Neural progenitor cell (in vitro differentiated cells): Measurements from ENCODE around the gene C15orf39. TPM values are rescaled to one million over a fixed set of nuclear protein-coding genes. Genes with fewer than 3 reads are reported as not detected.
"Not testable (repeated sequence)": the region's sequence is repeated elsewhere in the genome, so short reads cannot be mapped to it uniquely, and the experiment has no call there.

ENCODE experiments used
- DNase-seq: peaks from one replicate; pipeline ENCODE4 v3.0.0-alpha.2; 2016; ENCODE audit warnings: low spot score
- H2AFZ ChIP-seq: fragments of 200-600 bp; sonication (generic); replicated peaks from 2 replicates; pipeline ENCODE4 v1.6.1; 2016; ENCODE audit warnings: antibody characterized with exemption
- H3F3A ChIP-seq: fragments of 200-600 bp; sonication (generic); 2 replicates; pipeline ENCODE4 v1.6.1; 2016; ENCODE audit warnings: antibody characterized with exemption, low read depth
- H3K27ac ChIP-seq: fragments of 200-600 bp; sonication (generic); 2 replicates; pipeline ENCODE4 v1.5.1; 2016; ENCODE audit warnings: mild to moderate bottlenecking
- H3K27me3 ChIP-seq: fragments of 200-600 bp; sonication (generic); 2 replicates; pipeline ENCODE4 v1.6.1; 2016; ENCODE audit warnings: mild to moderate bottlenecking, moderate library complexity
- H3K36me3 ChIP-seq: fragments of 200-600 bp; sonication (generic); 2 replicates; pipeline ENCODE4 v1.5.1; 2016
- H3K4me1 ChIP-seq: fragments of 200-600 bp; sonication (generic); 2 replicates; pipeline ENCODE4 v1.6.1; 2016; ENCODE audit warnings: mixed run types
- H3K4me2 ChIP-seq: fragments of 200-600 bp; sonication (generic); 2 replicates; pipeline ENCODE4 v1.6.1; 2016
- H3K4me3 ChIP-seq: fragments of 200-600 bp; sonication (generic); 2 replicates; pipeline ENCODE4 v1.5.1; 2016
- H3K79me2 ChIP-seq: fragments of 200-600 bp; sonication (generic); 2 replicates; pipeline ENCODE4 v1.6.1; 2016; ENCODE audit warnings: low read depth
- H3K9ac ChIP-seq: fragments of 200-600 bp; sonication (generic); 2 replicates; pipeline ENCODE4 v1.6.1; 2016
- H3K9me3 ChIP-seq: fragments of 200-600 bp; sonication (generic); 2 replicates; pipeline ENCODE4 v1.5.1; 2016; ENCODE audit warnings: low read depth
- H4K20me1 ChIP-seq: fragments of 200-600 bp; sonication (generic); 2 replicates; pipeline ENCODE4 v1.6.1; 2016; ENCODE audit warnings: low read depth
- H3K27ac Mint-ChIP-seq: 3 replicates; pipeline ENCODE4 v1.8.0; 2021; ENCODE audit warnings: mixed read lengths
- H3K27me3 Mint-ChIP-seq: 2 replicates; pipeline ENCODE4 v1.8.0; 2022; ENCODE audit warnings: low read depth, mild to moderate bottlenecking, inconsistent platforms, moderate library complexity, mixed read lengths; ENCODE audit not compliant: insufficient read depth
- H3K36me3 Mint-ChIP-seq: 3 replicates; pipeline ENCODE4 v1.8.0; 2021; ENCODE audit warnings: mixed read lengths
- H3K4me1 Mint-ChIP-seq: 3 replicates; pipeline ENCODE4 v1.8.0; 2021; ENCODE audit warnings: mixed read lengths
- H3K4me3 Mint-ChIP-seq: 3 replicates; pipeline ENCODE4 v1.8.0; 2021; ENCODE audit warnings: mild to moderate bottlenecking, moderate library complexity, mixed read lengths
- H3K9me3 Mint-ChIP-seq: 3 replicates; pipeline ENCODE4 v1.8.0; 2020; ENCODE audit warnings: mixed read lengths
- CTCF ChIP-seq: fragments of 200-600 bp; sonication (generic); IDR thresholded peaks from 2 replicates; pipeline ENCODE4 v1.5.1; 2017; ENCODE audit warnings: antibody characterized with exemption, mild to moderate bottlenecking
- EZH2 ChIP-seq: fragments of 200-600 bp; sonication (generic); IDR thresholded peaks from 2 replicates; pipeline ENCODE4 v1.6.1; 2017; ENCODE audit warnings: antibody characterized with exemption, mild to moderate bottlenecking, moderate library complexity
- EZH2phosphoT487 ChIP-seq: fragments of 200-600 bp; sonication (generic); IDR thresholded peaks from 2 replicates; pipeline ENCODE4 v1.6.1; 2017; ENCODE audit warnings: antibody characterized with exemption
- total RNA-seq: library from RNA; depleted of rRNA; stranded (reverse); fragments of >200 nt; gene quantifications from 2 replicates; pipeline ENCODE4 v1.2.3, GENCODE V29; 2015; ENCODE audit warnings: low replicate concordance

The C15orf39 gene
- total RNA-seq, 1 donor from 2014 or later = 1.2 TPM

- no peaks in the 10 kb centered on the region for H4K20me1 ChIP-seq
- Mint-ChIP-seq H3K9me3 (no peaks in the 10 kb centered on the region), H3K4me1 (peaks cover 3% of the 10 kb centered on the region), H3K27ac (no peak overlapping the region), H3K27me3 (peaks cover 4% of the 10 kb centered on the region), H3K4me3 (no peak overlapping the region), H3K36me3 (no peaks in the 10 kb centered on the region)
- H3K79me2 ChIP-seq = no peaks in the 10 kb centered on the region
- H3K9ac ChIP-seq = no peak overlapping the region
- TF ChIP-seq EZH2phosphoT487 (no peak), EZH2 (no peak), CTCF (no peak)
- H3K4me3 ChIP-seq = no peak overlapping the region
- H3K27ac ChIP-seq = no peak overlapping the region
- no peak overlapping the region for H3K4me2 ChIP-seq
- no peaks in the 10 kb centered on the region for H3K9me3 ChIP-seq
- DNase-seq = no peak
- no peaks in the 10 kb centered on the region for H3K36me3 ChIP-seq
- H3F3A ChIP-seq = no peaks in the 10 kb centered on the region
- no peak overlapping the region for H2AFZ ChIP-seq
- no peaks in the 10 kb centered on the region for H3K4me1 ChIP-seq
- H3K27me3 ChIP-seq = no peaks in the 10 kb centered on the region
Observed at GRCh38 chr15:75223688-75224087, 22.0 kb downstream of the C15orf39 start.

- no peak for TF ChIP-seq CTCF
- no peak for TF ChIP-seq EZH2phosphoT487
- no peak for TF ChIP-seq EZH2
- Mint-ChIP-seq H3K9me3 (no peaks in the 10 kb centered on the region), H3K27me3 (peaks cover 4% of the 10 kb centered on the region), H3K36me3 (no peaks in the 10 kb centered on the region), H3K27ac (no peak overlapping the region), H3K4me1 (peaks cover 3% of the 10 kb centered on the region), H3K4me3 (no peak overlapping the region)
- H3K27ac ChIP-seq = no peak overlapping the region
- H3K9ac ChIP-seq = no peak overlapping the region
- no peaks in the 10 kb centered on the region for H3K9me3 ChIP-seq
- no peaks in the 10 kb centered on the region for H4K20me1 ChIP-seq
- H3K4me2 ChIP-seq = no peak overlapping the region
- no peaks in the 10 kb centered on the region for H3K4me1 ChIP-seq
- no peak overlapping the region for H3K4me3 ChIP-seq
- H3F3A ChIP-seq = no peaks in the 10 kb centered on the region
- H3K36me3 ChIP-seq = no peaks in the 10 kb centered on the region
- no peaks in the 10 kb centered on the region for H3K79me2 ChIP-seq
- DNase-seq = no peak
- H2AFZ ChIP-seq = no peak overlapping the region
- H3K27me3 ChIP-seq = no peaks in the 10 kb centered on the region
Observed at GRCh38 chr15:75224281-75224680, 22.6 kb downstream of the C15orf39 start.

GRCh38 chr15:75225102-75225836, 23.6 kb downstream of the C15orf39 start:
- H3K36me3 ChIP-seq, H4K20me1 ChIP-seq, H2AFZ ChIP-seq, H3K27ac ChIP-seq, H3K9ac ChIP-seq, DNase-seq, H3K4me2 ChIP-seq, H3K4me1 Mint-ChIP-seq, H3K27me3 Mint-ChIP-seq, H3K9me3 Mint-ChIP-seq, H3K27me3 ChIP-seq, H3K9me3 ChIP-seq, H3K36me3 Mint-ChIP-seq, H3K27ac Mint-ChIP-seq, H3K4me3 Mint-ChIP-seq, H3F3A ChIP-seq, H3K4me1 ChIP-seq, H3K79me2 ChIP-seq, H3K4me3 ChIP-seq: not testable (repeated sequence)

GRCh38 chr15:75225951-75226732, 24.5 kb downstream of the C15orf39 start:
- Histone ChIP-seq H3F3A (no peaks in the 10 kb centered on the region), H3K4me3 (no peak overlapping the region), H2AFZ (no peak overlapping the region), H3K27ac (no peak overlapping the region), H3K4me1 (no peaks in the 10 kb centered on the region), H3K9ac (no peak overlapping the region), H3K4me2 (no peak overlapping the region), H4K20me1 (no peaks in the 10 kb centered on the region), H3K27me3 (no peaks in the 10 kb centered on the region), H3K36me3 (no peaks in the 10 kb centered on the region), H3K9me3 (no peaks in the 10 kb centered on the region), H3K79me2 (no peaks in the 10 kb centered on the region)
- Mint-ChIP-seq H3K9me3 (no peaks in the 10 kb centered on the region), H3K36me3 (no peaks in the 10 kb centered on the region), H3K4me1 (peaks cover 10% of the 10 kb centered on the region), H3K4me3 (no peak overlapping the region), H3K27me3 (peaks cover 4% of the 10 kb centered on the region), H3K27ac (no peak overlapping the region)
- TF ChIP-seq EZH2 = no peak
- TF ChIP-seq EZH2phosphoT487 = no peak
- TF ChIP-seq CTCF = no peak
- DNase-seq = no peak

GRCh38 chr15:75227112-75227511, 25.4 kb downstream of the C15orf39 start:
- not testable (repeated sequence) for H4K20me1 ChIP-seq, H3K9me3 Mint-ChIP-seq, H3K4me3 ChIP-seq

More at GRCh38 chr15:75227112-75227511, 25.4 kb downstream of the C15orf39 start:
- H3K9me3 ChIP-seq, DNase-seq, H3K4me3 Mint-ChIP-seq, H3K4me1 Mint-ChIP-seq, H3K4me2 ChIP-seq, H3K27me3 Mint-ChIP-seq, H3K4me1 ChIP-seq, H3K9ac ChIP-seq, H2AFZ ChIP-seq, H3K79me2 ChIP-seq, H3K27me3 ChIP-seq, H3K27ac ChIP-seq, H3K36me3 ChIP-seq, H3F3A ChIP-seq, H3K36me3 Mint-ChIP-seq: not testable (repeated sequence)
- H3K27ac Mint-ChIP-seq = peak overlapping the region; percentile 57
